ENCODE measurements around the gene GRIK4. TPM values are rescaled to one million over a fixed set of nuclear protein-coding genes. Genes with fewer than 3 reads are reported as not detected.

GRIK4 gene
- total and polyA plus RNA-seq, 12 donors, result 0.33 to 4.8 (median 3.0) TPM

DNA sequence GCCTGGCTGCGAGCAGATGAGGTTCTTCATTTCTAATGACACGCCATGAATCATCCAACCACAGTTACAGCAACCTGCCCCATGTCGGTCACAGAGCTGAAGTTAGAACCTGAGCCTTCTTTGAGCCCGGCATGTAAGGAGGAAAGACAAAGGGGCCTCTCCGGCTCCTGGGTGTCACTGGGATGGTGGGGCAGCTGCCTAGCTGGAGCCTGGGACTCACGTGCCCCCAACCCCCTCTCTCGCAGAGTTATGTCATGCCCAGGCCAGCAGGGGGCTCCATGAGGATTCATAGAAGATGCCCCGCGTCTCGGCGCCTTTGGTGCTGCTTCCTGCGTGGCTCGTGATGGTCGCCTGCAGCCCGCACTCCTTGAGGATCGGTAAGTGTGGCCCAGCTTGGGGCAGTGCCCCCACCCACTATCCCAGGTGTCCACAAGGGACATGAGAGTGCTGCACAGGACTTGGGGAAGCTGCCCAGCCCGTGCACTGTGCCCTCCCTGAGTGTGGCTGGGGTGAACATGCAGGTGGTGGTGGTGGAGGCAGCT, 148.5 kb downstream of the GRIK4 start:
- WGBS, 4 donors, result 61 to 65% (median 63%) methylated on average over 2 to 17 of the region's 17 CpGs
- H3K36me3 ChIP-seq (replicated peaks in 1 of 2), result no peaks in the 10 kb centered on the region
- H3K27me3 ChIP-seq, result no peaks in the 10 kb centered on the region
- peak in 3 of 7 donors; percentile 22 to 34 (median 28) for DNase-seq
- intact Hi-C loops (cut with DNase I), result no loop called here
- no peaks in the 10 kb centered on the region for H3K9me3 ChIP-seq (replicated peaks in 1 of 3)
- no peak overlapping the region for H3K4me3 ChIP-seq
- peaks cover 0 to 5% of the 10 kb centered on the region in 2 donors for H3K4me1 ChIP-seq (replicated peaks in 1 of 2)
- TF ChIP-seq, protein P1, sequence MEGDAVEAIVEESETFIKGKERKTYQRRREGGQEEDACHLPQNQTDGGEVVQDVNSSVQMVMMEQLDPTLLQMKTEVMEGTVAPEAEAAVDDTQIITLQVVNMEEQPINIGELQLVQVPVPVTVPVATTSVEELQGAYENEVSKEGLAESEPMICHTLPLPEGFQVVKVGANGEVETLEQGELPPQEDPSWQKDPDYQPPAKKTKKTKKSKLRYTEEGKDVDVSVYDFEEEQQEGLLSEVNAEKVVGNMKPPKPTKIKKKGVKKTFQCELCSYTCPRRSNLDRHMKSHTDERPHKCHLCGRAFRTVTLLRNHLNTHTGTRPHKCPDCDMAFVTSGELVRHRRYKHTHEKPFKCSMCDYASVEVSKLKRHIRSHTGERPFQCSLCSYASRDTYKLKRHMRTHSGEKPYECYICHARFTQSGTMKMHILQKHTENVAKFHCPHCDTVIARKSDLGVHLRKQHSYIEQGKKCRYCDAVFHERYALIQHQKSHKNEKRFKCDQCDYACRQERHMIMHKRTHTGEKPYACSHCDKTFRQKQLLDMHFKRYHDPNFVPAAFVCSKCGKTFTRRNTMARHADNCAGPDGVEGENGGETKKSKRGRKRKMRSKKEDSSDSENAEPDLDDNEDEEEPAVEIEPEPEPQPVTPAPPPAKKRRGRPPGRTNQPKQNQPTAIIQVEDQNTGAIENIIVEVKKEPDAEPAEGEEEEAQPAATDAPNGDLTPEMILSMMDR (IDR thresholded peaks at IDR 0.05), result peak in 4 of 6 experiments; percentile 27 to 32 (median 30)
- TF ChIP-seq POLR2A (IDR thresholded peaks at IDR 0.05), result no peak
- no peak overlapping the region for H3K27ac ChIP-seq

DNA sequence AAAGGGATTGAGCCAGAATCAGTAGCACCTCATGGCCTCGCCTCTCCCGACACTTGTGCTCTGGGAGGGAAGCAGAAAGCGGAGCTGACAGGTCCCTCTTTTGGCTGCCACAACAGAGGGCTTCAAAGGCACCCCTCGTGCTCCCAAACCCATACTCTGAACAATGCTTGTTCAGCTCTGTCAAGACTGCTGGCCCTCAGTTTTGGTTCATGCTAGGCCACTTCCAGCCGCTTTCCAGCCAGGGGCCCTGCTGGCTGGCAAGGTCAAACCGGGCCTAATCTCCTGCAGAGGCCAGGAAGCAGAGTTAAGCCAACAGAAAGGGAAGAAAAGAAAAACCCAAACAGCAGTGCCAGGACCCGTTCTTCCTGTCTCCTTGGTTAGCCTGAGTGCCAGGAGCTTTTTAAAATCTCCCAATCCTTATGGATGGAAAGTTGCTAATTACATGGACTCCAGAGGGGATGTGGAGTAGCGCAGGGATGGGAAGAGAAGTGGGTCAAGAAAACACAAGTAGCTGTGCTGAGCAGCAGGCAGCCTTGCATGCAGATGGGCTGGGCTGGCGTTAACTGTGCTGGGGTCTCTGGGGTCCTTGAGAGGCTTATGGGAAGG, 150.6 kb downstream of the GRIK4 start:
- Histone ChIP-seq H3K4me3 (no peak overlapping the region), H3K4me1 (replicated peaks in 1 of 2) (peaks cover 0 to 5% of the 10 kb centered on the region in 2 donors), H3K27me3 (no peaks in the 10 kb centered on the region), H3K9me3 (replicated peaks in 1 of 3) (no peaks in the 10 kb centered on the region), H3K36me3 (replicated peaks in 1 of 2) (no peaks in the 10 kb centered on the region), H3K27ac (no peak overlapping the region)
- 60 to 70% (median 65%) methylated on average over 8 to 9 of the region's 9 CpGs for WGBS, 4 donors
- TF ChIP-seq, protein P1 (IDR thresholded peaks at IDR 0.05), result no peak
- TF ChIP-seq POLR2A (IDR thresholded peaks at IDR 0.05), result no peak
- DNase-seq, result peak in 5 of 7 donors; percentile 35 to 61 (median 49)
- intact Hi-C loops (cut with DNase I), result no loop called here

DNA sequence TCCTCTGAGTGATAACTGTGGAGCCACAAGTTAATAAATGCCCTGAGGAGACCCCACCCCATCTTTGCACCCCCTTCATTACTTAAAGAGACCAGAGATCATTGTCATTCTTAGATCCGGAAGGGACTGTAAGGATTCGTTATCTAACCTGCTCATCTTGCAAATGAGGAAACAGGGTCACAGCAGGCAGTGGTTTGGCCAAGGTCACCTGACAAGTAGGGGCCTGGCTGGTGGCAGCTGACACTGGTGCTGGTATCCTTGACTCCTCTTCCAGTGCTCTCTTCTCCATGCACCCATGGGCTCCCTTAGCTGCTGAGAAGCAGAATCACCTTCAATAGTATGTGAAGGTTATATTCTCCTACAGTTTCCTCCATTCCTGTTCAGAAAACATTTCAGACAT, 151.6 kb downstream of the GRIK4 start:
- Histone ChIP-seq H3K4me3 (no peak overlapping the region), H3K27ac (no peak overlapping the region), H3K36me3 (replicated peaks in 1 of 2) (no peaks in the 10 kb centered on the region), H3K27me3 (no peaks in the 10 kb centered on the region), H3K9me3 (replicated peaks in 1 of 3) (no peaks in the 10 kb centered on the region), H3K4me1 (replicated peaks in 1 of 2) (peaks cover 0 to 5% of the 10 kb centered on the region in 2 donors)
- 58 to 79% (median 65%) methylated on average over 2 of the region's 2 CpGs for WGBS, 4 donors
- DNase-seq, result no peak
- intact Hi-C loops (cut with DNase I), result no loop called here
- TF ChIP-seq, protein P1 (IDR thresholded peaks at IDR 0.05), result no peak
- no peak for TF ChIP-seq POLR2A (IDR thresholded peaks at IDR 0.05)

DNA sequence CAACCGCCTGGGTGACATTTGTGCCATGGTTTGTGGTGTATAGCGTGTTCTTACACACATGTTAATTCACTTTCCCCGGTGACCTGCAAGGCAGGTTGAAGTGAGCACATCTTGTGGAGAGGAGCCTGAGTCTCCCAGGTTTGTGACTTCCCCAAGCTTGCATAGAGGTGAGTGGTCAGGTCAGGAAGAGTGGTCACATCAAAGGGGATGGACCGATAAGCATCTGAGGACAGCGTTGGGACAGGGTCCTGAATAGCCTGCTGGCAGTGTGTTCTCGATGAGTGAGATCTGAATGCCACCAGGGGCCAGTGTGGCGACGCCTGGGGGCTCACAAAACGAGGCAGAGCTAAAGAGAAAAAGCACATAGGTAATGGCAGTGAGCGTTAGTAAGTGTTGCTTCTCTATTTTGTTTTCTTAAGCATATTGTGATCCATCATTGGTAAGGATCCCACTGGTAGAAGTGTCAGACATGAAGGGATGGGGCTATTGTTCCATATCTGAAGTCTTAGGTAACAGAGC, 154.6 kb downstream of the GRIK4 start:
- intact Hi-C loops (cut with DNase I), result no loop called here
- WGBS, 4 donors, result 77 to 85% (median 81%) methylated on average over 10 of the region's 10 CpGs
- no peaks in the 10 kb centered on the region for H3K9me3 ChIP-seq (replicated peaks in 1 of 3)
- peaks cover 0 to 5% of the 10 kb centered on the region in 2 donors for H3K4me1 ChIP-seq (replicated peaks in 1 of 2)
- TF ChIP-seq, protein P1 (IDR thresholded peaks at IDR 0.05), result no peak
- no peak for TF ChIP-seq POLR2A (IDR thresholded peaks at IDR 0.05)
- no peaks in the 10 kb centered on the region for H3K27me3 ChIP-seq
- H3K27ac ChIP-seq, result no peak overlapping the region
- no peak overlapping the region for H3K4me3 ChIP-seq
- no peak for DNase-seq
- H3K36me3 ChIP-seq (replicated peaks in 1 of 2), result no peaks in the 10 kb centered on the region
